HG03571 (cell line): Measurements from ENCODE around the gene MBD6.
"Not testable (repeated sequence)": the region's sequence is repeated elsewhere in the genome, so short reads cannot be mapped to it uniquely, and the experiment has no call there.

Experiments
- ATAC-seq: cut with Tn5 transposase; IDR thresholded peaks from one replicate; pipeline ENCODE4 v1.9.1; 2021; ENCODE audit not compliant: unreplicated experiment

The MBD6 gene

GRCh38 chr12:57514720-57515407 is 7.8 kb upstream of the MBD6 start:
- ATAC-seq = no peak

- no peak for ATAC-seq
These were observed 7.2 kb upstream of the MBD6 start for GRCh38 chr12:57515408-57515933.

- no peak for ATAC-seq
These were observed 6.6 kb upstream of the MBD6 start for GRCh38 chr12:57515934-57516541.

GRCh38 chr12:57516617-57517153 is 5.9 kb upstream of the MBD6 start:
- no peak for ATAC-seq

GRCh38 chr12:57517187-57517586 is 5.4 kb upstream of the MBD6 start:
- no peak for ATAC-seq

- ATAC-seq = not testable (repeated sequence)
These were observed 4.9 kb upstream of the MBD6 start for GRCh38 chr12:57517718-57518117.

- no peak for ATAC-seq
These were observed 4.3 kb upstream of the MBD6 start for GRCh38 chr12:57518176-57518919.

- no peak for ATAC-seq
These were observed 3.5 kb upstream of the MBD6 start for GRCh38 chr12:57518920-57519795.

GRCh38 chr12:57519796-57520052 is 2.9 kb upstream of the MBD6 start:
- no peak for ATAC-seq

- peak; percentile 59 for ATAC-seq
These were observed 2.4 kb upstream of the MBD6 start, which contains the start of gene DDIT3 for GRCh38 chr12:57520053-57520818. Gene DDIT3 (minus strand): TSS chr12:57520514. CDS start chr12:57517406, 3,108 bp downstream.

- no peak for ATAC-seq
These were observed 1.1 kb upstream of the MBD6 start for GRCh38 chr12:57521525-57522010.

- no peak for ATAC-seq
These were observed 472 bp downstream of the MBD6 start for GRCh38 chr12:57522887-57523705.

GRCh38 chr12:57523706-57524614 is 1.3 kb downstream of the MBD6 start:
- no peak for ATAC-seq

- ATAC-seq = no peak
These were observed 2.4 kb downstream of the MBD6 start for GRCh38 chr12:57524814-57525614.

GRCh38 chr12:57525615-57526383 is 3.2 kb downstream of the MBD6 start:
- ATAC-seq = no peak

GRCh38 chr12:57526477-57527126 is 4.0 kb downstream of the MBD6 start:
- ATAC-seq = no peak
